ENCODE results near the gene EDEM3.
"Not testable (repeated sequence)": the region's sequence is repeated elsewhere in the genome, so short reads cannot be mapped to it uniquely, and the experiment has no call there.

EDEM3 gene

DNA sequence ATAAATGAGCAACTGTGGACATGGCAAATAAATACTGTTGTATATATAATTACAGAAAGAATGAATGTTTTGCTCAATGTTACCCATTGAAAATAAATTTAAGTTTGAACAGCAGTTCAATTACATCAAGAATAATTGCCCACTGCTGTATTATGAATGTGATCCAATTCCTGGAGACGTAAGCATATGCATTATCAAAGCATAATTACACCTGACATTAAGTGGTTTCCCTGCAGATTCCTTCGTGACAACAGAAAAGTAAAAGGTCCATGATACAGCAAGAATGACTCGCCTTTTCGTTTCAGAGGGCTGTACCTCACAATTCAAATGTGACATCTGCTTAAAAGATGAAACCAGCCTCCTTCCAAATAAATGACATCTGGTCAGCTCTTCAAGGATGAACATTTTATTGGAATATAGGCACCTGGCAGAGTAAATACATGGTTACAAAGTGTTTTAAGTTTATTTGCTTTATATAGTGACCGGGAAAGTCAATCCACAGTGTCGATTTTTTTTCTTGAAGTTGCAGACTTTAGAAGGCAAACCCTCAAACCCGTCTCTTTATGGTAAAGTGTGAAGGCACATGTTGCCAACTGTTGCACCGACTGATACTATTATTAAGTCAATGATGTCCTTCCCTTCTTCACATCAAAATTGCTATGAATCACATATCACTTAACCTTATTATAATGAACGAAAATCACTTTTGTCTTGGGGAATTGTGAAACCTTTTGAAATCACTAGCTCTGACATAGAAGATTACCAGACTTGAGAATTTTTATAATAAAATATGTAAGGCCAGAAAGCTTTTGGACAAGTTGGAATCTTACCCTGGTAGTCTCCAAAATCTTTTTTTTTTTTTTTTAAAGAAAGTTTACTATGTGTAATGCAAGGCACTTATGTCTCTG lies 36.2 kb upstream of the EDEM3 start:
- Histone ChIP-seq H3K27ac (ENCODE audit: low read depth in 2 of 2, low read length in 2 of 2) (peak overlapping the region; percentile 50 to 70), H3K4me3 (ENCODE audit: low read length in 2 of 2) (no peak overlapping the region), H3K27me3 (ENCODE audit: control insufficient read depth in 2 of 2, insufficient read depth in 2 of 2, low read length in 2 of 2) (no peaks in the 10 kb centered on the region), H3K9me3 (ENCODE audit: control insufficient read depth in 2 of 2, low read length in 2 of 2) (no peaks in the 10 kb centered on the region), H3K9ac (ENCODE audit: low read depth in 1 of 2, low read length in 2 of 2) (no peak overlapping the region), H3K36me3 (ENCODE audit: control insufficient read depth in 2 of 2, insufficient read depth in 2 of 2, low read length in 2 of 2) (peaks cover 0 to 3% of the 10 kb centered on the region in 2 donors), H3K4me1 (ENCODE audit: control insufficient read depth in 2 of 2, insufficient read depth in 2 of 2, low read length in 2 of 2) (peaks cover 11 to 27% of the 10 kb centered on the region in 2 donors)

DNA sequence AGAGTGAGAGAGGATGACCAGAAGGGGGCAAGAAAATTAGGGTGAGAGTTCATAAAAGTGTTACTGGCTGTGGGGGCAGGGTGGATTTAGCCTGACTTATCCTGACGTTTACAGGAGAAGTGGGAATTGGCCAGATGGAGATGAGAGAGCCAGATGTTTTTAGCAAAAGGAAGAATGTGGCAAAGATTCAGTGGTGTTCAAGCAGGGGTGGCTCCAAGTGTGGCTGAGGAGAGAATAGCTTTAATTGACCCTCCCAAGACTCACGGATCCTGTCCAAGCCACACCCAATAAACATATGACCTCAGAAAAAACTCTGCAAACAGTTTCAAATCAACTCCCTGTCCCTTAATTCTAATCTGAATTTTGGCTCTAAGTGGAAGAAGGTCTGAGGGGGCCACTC lies 35.2 kb upstream of the EDEM3 start:
- H3K4me1 ChIP-seq (ENCODE audit: control insufficient read depth in 2 of 2, insufficient read depth in 2 of 2, low read length in 2 of 2), result peaks cover 11 to 27% of the 10 kb centered on the region in 2 donors
- H3K9me3 ChIP-seq (ENCODE audit: control insufficient read depth in 2 of 2, low read length in 2 of 2), result peaks cover 0 to 2% of the 10 kb centered on the region in 2 donors
- peak overlapping the region; percentile 50 to 70 for H3K27ac ChIP-seq (ENCODE audit: low read depth in 2 of 2, low read length in 2 of 2)
- H3K36me3 ChIP-seq (ENCODE audit: control insufficient read depth in 2 of 2, insufficient read depth in 2 of 2, low read length in 2 of 2), result no peaks in the 10 kb centered on the region
- H3K4me3 ChIP-seq (ENCODE audit: low read length in 2 of 2), result peak overlapping the region in 1 of 2 donors; percentile 5
- H3K9ac ChIP-seq (ENCODE audit: low read depth in 1 of 2, low read length in 2 of 2), result no peak overlapping the region
- H3K27me3 ChIP-seq (ENCODE audit: control insufficient read depth in 2 of 2, insufficient read depth in 2 of 2, low read length in 2 of 2), result no peaks in the 10 kb centered on the region

DNA sequence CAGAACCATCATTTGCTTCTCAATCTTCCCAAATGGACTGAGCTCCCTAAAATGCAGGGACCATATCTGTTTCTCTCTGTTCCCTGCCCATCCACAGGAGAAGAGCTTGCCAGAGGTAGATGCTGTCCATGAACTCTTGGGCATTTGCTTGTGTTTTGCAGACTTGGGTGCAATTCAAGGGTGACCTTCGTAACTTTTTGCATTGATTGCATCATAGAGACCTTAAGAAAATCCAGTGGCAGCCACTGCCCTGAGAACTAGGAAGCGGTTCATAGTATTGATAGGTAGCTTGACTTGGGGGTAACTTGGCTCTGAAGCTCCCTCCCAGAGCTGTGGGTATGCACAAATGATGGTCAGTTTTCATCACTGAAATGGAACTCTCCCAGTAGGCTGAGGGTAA lies 34.3 kb upstream of the EDEM3 start:
- Histone ChIP-seq H3K27ac (ENCODE audit: low read depth in 2 of 2, low read length in 2 of 2) (no peak overlapping the region), H3K9me3 (ENCODE audit: control insufficient read depth in 2 of 2, low read length in 2 of 2) (peaks cover 0 to 4% of the 10 kb centered on the region in 2 donors), H3K9ac (ENCODE audit: low read depth in 1 of 2, low read length in 2 of 2) (no peak overlapping the region), H3K36me3 (ENCODE audit: control insufficient read depth in 2 of 2, insufficient read depth in 2 of 2, low read length in 2 of 2) (no peaks in the 10 kb centered on the region), H3K27me3 (ENCODE audit: control insufficient read depth in 2 of 2, insufficient read depth in 2 of 2, low read length in 2 of 2) (no peaks in the 10 kb centered on the region), H3K4me3 (ENCODE audit: low read length in 2 of 2) (no peak overlapping the region), H3K4me1 (ENCODE audit: control insufficient read depth in 2 of 2, insufficient read depth in 2 of 2, low read length in 2 of 2) (peaks cover 11 to 27% of the 10 kb centered on the region in 2 donors)

DNA sequence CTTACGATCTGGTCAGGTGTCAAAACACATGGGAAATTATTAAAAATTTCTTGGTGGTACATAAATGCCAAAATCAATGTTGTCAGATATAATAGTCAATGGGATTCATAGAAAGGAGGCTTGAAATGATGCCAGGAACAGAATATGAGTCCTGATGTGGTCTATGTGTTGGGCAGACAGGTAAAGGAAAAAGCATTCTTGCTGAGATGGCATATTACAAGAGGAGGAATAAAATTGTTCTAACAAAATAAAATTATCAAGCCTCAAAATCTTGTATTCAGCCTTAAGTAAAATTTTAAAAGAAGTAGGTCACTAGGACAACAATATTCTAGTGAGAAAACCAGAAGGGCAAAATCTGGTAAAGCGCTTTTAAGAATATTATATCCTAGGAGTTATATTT lies 30.9 kb upstream of the EDEM3 start:
- H3K4me3 ChIP-seq (ENCODE audit: low read length in 2 of 2), result no peak overlapping the region
- no peak overlapping the region for H3K27ac ChIP-seq (ENCODE audit: low read depth in 2 of 2, low read length in 2 of 2)
- H3K4me1 ChIP-seq (ENCODE audit: control insufficient read depth in 2 of 2, insufficient read depth in 2 of 2, low read length in 2 of 2), result peaks cover 0 to 9% of the 10 kb centered on the region in 2 donors
- no peaks in the 10 kb centered on the region for H3K36me3 ChIP-seq (ENCODE audit: control insufficient read depth in 2 of 2, insufficient read depth in 2 of 2, low read length in 2 of 2)
- no peaks in the 10 kb centered on the region for H3K27me3 ChIP-seq (ENCODE audit: control insufficient read depth in 2 of 2, insufficient read depth in 2 of 2, low read length in 2 of 2)
- no peak overlapping the region for H3K9ac ChIP-seq (ENCODE audit: low read depth in 1 of 2, low read length in 2 of 2)
- H3K9me3 ChIP-seq (ENCODE audit: control insufficient read depth in 2 of 2, low read length in 2 of 2), result peaks cover 0 to 4% of the 10 kb centered on the region in 2 donors

DNA sequence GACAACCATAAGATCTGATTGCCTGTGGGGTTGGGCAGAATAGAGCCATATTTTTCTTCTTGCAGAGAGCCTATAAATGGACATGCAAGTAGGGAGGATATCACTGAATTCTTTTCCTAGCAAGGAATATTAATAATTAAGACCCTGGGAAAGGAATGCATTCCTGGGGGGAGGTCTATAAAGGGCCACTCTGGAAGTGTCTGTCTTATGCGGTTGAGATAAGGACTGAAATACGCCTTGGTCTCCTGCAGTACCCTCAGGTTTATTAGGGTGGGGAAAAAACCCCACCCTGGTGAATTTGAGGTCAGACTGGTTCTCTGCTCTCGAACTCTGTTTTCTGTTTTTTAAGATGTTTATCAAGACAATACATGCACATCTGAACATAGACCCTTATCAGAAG lies 29.1 kb upstream of the EDEM3 start:
- H3K4me3 ChIP-seq (ENCODE audit: low read length in 2 of 2); H3K9me3 ChIP-seq (ENCODE audit: control insufficient read depth in 2 of 2, low read length in 2 of 2); H3K4me1 ChIP-seq (ENCODE audit: control insufficient read depth in 2 of 2, insufficient read depth in 2 of 2, low read length in 2 of 2); H3K27me3 ChIP-seq (ENCODE audit: control insufficient read depth in 2 of 2, insufficient read depth in 2 of 2, low read length in 2 of 2); H3K27ac ChIP-seq (ENCODE audit: low read depth in 2 of 2, low read length in 2 of 2); H3K9ac ChIP-seq (ENCODE audit: low read depth in 1 of 2, low read length in 2 of 2); H3K36me3 ChIP-seq (ENCODE audit: control insufficient read depth in 2 of 2, insufficient read depth in 2 of 2, low read length in 2 of 2): not testable (repeated sequence)

DNA sequence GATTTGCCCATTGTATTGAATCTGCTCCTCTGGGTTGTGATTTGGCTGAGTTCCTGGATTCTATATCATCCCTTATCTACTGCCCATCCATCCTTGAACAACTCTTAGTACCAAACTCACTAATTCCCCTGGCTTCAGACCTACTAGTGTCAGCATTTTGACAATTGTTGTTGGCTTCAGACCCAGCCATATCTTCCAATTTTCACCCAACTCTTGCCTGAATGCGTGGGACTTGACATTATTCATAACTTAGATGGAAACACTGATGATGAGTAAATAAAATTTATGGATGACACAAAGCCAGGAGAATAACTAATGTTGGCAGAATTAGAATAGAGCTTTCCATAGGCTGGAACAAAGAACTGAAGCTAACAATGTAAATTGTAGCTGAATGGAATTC lies 27.3 kb upstream of the EDEM3 start:
- Histone ChIP-seq H3K4me1 (ENCODE audit: control insufficient read depth in 2 of 2, insufficient read depth in 2 of 2, low read length in 2 of 2) (no peaks in the 10 kb centered on the region), H3K27ac (ENCODE audit: low read depth in 2 of 2, low read length in 2 of 2) (no peak overlapping the region), H3K4me3 (ENCODE audit: low read length in 2 of 2) (no peak overlapping the region), H3K36me3 (ENCODE audit: control insufficient read depth in 2 of 2, insufficient read depth in 2 of 2, low read length in 2 of 2) (no peaks in the 10 kb centered on the region), H3K27me3 (ENCODE audit: control insufficient read depth in 2 of 2, insufficient read depth in 2 of 2, low read length in 2 of 2) (no peaks in the 10 kb centered on the region), H3K9ac (ENCODE audit: low read depth in 1 of 2, low read length in 2 of 2) (no peak overlapping the region), H3K9me3 (ENCODE audit: control insufficient read depth in 2 of 2, low read length in 2 of 2) (peaks cover 0 to 4% of the 10 kb centered on the region in 2 donors)

DNA sequence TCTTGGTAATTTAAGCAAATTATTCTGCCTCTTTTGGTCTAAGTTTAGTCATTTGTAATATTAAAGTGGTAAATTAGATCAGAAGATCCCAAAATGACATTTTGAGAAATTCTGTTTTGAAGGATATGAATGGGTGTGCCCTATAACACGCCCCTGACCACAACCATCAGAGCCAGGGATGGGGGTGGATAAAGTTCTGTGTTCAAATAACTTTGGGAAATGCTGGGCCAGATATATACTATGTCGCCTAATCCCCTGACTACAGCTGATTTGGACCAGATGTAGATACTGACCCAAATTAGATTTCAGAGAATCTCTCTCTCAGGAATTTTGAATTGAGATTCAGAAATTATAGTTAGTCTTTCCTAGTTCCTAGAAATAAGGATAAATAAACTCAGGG lies 21.2 kb upstream of the EDEM3 start:
- no peaks in the 10 kb centered on the region for H3K36me3 ChIP-seq (ENCODE audit: control insufficient read depth in 2 of 2, insufficient read depth in 2 of 2, low read length in 2 of 2)
- H3K4me3 ChIP-seq (ENCODE audit: low read length in 2 of 2), result no peak overlapping the region
- no peaks in the 10 kb centered on the region for H3K27me3 ChIP-seq (ENCODE audit: control insufficient read depth in 2 of 2, insufficient read depth in 2 of 2, low read length in 2 of 2)
- no peaks in the 10 kb centered on the region for H3K9me3 ChIP-seq (ENCODE audit: control insufficient read depth in 2 of 2, low read length in 2 of 2)
- no peak overlapping the region for H3K27ac ChIP-seq (ENCODE audit: low read depth in 2 of 2, low read length in 2 of 2)
- peaks cover 4 to 5% of the 10 kb centered on the region in 2 donors for H3K4me1 ChIP-seq (ENCODE audit: control insufficient read depth in 2 of 2, insufficient read depth in 2 of 2, low read length in 2 of 2)
- no peak overlapping the region for H3K9ac ChIP-seq (ENCODE audit: low read depth in 1 of 2, low read length in 2 of 2)

DNA sequence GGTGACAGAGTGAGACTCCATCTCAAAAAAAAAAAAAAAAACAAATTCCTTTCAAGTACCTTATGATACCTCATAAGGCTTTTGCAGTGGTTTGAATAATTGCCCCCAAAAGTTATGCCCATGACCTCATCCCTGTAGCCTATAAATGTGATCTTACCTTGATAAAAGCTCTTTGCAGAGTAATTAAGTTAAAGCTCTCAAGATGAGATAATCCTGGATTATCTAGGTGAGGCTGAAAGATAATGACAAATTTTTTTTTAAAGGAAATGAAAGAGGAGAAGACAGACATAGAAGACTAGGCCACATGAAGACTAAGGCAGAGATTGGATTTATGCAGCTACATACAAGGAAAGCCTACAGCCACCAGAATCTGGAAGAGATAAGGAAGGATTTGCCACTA lies 20.7 kb upstream of the EDEM3 start:
- no peak overlapping the region for H3K27ac ChIP-seq (ENCODE audit: low read depth in 2 of 2, low read length in 2 of 2)
- no peaks in the 10 kb centered on the region for H3K27me3 ChIP-seq (ENCODE audit: control insufficient read depth in 2 of 2, insufficient read depth in 2 of 2, low read length in 2 of 2)
- peaks cover 4 to 5% of the 10 kb centered on the region in 2 donors for H3K4me1 ChIP-seq (ENCODE audit: control insufficient read depth in 2 of 2, insufficient read depth in 2 of 2, low read length in 2 of 2)
- no peak overlapping the region for H3K9ac ChIP-seq (ENCODE audit: low read depth in 1 of 2, low read length in 2 of 2)
- no peak overlapping the region for H3K4me3 ChIP-seq (ENCODE audit: low read length in 2 of 2)
- no peaks in the 10 kb centered on the region for H3K9me3 ChIP-seq (ENCODE audit: control insufficient read depth in 2 of 2, low read length in 2 of 2)
- H3K36me3 ChIP-seq (ENCODE audit: control insufficient read depth in 2 of 2, insufficient read depth in 2 of 2, low read length in 2 of 2), result no peaks in the 10 kb centered on the region

DNA sequence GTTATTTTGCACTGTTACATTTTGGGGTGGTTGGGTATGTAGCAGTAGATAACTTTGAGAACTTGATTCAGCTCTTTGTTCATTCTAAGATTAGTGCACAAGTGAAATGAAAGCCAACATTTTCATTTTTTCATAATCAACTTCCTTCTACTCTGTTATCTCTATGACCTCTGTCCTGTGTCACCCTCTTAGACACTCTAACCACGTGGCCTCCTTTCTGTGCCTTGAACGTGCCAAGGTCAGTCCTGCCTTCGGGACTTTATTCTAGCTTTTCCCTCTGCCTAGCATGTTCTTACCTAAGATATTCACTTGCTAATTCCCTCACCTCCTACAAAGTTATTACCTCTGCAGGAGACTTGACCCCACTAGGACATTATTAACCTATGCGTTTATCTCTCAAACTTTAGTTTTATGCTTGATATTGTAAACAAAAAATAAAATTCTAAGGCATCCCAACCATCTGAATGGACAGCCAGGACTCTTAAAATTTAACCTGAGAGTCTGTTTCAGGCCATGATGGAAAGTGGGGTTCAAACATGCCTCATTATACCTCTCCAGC lies 19.2 kb upstream of the EDEM3 start:
- Histone ChIP-seq H3K4me1 (ENCODE audit: control insufficient read depth in 2 of 2, insufficient read depth in 2 of 2, low read length in 2 of 2) (peaks cover 4 to 5% of the 10 kb centered on the region in 2 donors), H3K9ac (ENCODE audit: low read depth in 1 of 2, low read length in 2 of 2) (no peak overlapping the region), H3K27me3 (ENCODE audit: control insufficient read depth in 2 of 2, insufficient read depth in 2 of 2, low read length in 2 of 2) (no peaks in the 10 kb centered on the region), H3K27ac (ENCODE audit: low read depth in 2 of 2, low read length in 2 of 2) (peak overlapping the region; percentile 30 to 67), H3K9me3 (ENCODE audit: control insufficient read depth in 2 of 2, low read length in 2 of 2) (no peaks in the 10 kb centered on the region), H3K4me3 (ENCODE audit: low read length in 2 of 2) (no peak overlapping the region), H3K36me3 (ENCODE audit: control insufficient read depth in 2 of 2, insufficient read depth in 2 of 2, low read length in 2 of 2) (no peaks in the 10 kb centered on the region)

DNA sequence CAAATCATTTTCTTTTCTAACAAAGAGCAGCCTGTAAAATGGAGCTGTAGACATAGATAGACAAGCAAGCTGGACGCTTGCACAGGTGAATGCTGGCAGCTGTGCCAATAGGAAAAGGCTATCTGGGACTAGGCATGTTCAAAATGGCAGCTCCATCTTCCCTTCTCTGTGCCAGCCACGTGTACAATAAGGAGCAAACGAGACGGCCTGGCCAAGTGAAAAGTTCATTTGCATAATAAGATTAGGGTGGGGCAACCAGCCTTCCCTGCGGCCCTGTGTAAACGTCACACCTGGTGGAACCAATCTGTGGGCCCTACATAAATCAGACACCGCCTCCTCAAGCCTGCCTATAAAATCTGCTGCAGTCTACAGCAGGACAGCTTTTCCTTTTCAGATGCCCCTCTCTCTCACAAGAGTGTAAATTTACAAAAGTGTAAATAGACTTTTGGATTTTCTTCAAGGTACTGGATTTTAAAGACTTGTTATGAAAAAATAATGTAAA lies 16.6 kb upstream of the EDEM3 start:
- Histone ChIP-seq H3K4me3 (ENCODE audit: low read length in 2 of 2) (no peak overlapping the region), H3K36me3 (ENCODE audit: control insufficient read depth in 2 of 2, insufficient read depth in 2 of 2, low read length in 2 of 2) (no peaks in the 10 kb centered on the region), H3K9me3 (ENCODE audit: control insufficient read depth in 2 of 2, low read length in 2 of 2) (no peaks in the 10 kb centered on the region), H3K27me3 (ENCODE audit: control insufficient read depth in 2 of 2, insufficient read depth in 2 of 2, low read length in 2 of 2) (no peaks in the 10 kb centered on the region), H3K9ac (ENCODE audit: low read depth in 1 of 2, low read length in 2 of 2) (no peak overlapping the region), H3K4me1 (ENCODE audit: control insufficient read depth in 2 of 2, insufficient read depth in 2 of 2, low read length in 2 of 2) (peaks cover 4 to 5% of the 10 kb centered on the region in 2 donors), H3K27ac (ENCODE audit: low read depth in 2 of 2, low read length in 2 of 2) (no peak overlapping the region)

Measured in mucosa of rectum (tissue), 2 donors.